Osteoblast (primary cell): ENCODE results near the gene KLHL11. TPM values are rescaled to one million over a fixed set of nuclear protein-coding genes. Genes with fewer than 3 reads are reported as not detected.

Experiments
- DNase-seq: peaks from one replicate; pipeline ENCODE4 v3.0.0; 2011; ENCODE audit warnings: low spot score, mixed read lengths; ENCODE audit not compliant: insufficient read length; ENCODE audit errors: missing footprints
- H2AFZ ChIP-seq: 2 replicates; pipeline ENCODE4 v1.6.0; 2011; ENCODE audit warnings: mild to moderate bottlenecking, low read length
- H3K27ac ChIP-seq: 2 replicates; pipeline ENCODE4 v1.5.1; 2011; ENCODE audit warnings: mild to moderate bottlenecking, low read depth, low read length, moderate library complexity
- H3K27me3 ChIP-seq: 2 replicates; pipeline ENCODE4 v1.6.0; 2012; ENCODE audit warnings: mild to moderate bottlenecking, control low read depth, inconsistent platforms, low read length, moderate library complexity; ENCODE audit not compliant: insufficient read depth
- H3K36me3 ChIP-seq: 2 replicates; pipeline ENCODE4 v1.5.1; 2011; ENCODE audit warnings: mild to moderate bottlenecking, low read length, control low read depth, moderate library complexity; ENCODE audit not compliant: insufficient read depth
- H3K4me1 ChIP-seq: 2 replicates; pipeline ENCODE4 v1.5.1; 2011; ENCODE audit warnings: mild to moderate bottlenecking, low read length, control low read depth, moderate library complexity; ENCODE audit not compliant: insufficient read depth
- H3K4me2 ChIP-seq: 2 replicates; pipeline ENCODE4 v1.6.0; 2011; ENCODE audit warnings: mild to moderate bottlenecking, low read length; ENCODE audit not compliant: insufficient read depth
- H3K4me3 ChIP-seq: fragments of 200-600 bp; sonication (generic); 3 replicates; pipeline ENCODE4 v1.5.1; 2012; ENCODE audit warnings: mild to moderate bottlenecking, low read length, inconsistent platforms; ENCODE audit not compliant: insufficient read depth
- H3K79me2 ChIP-seq: 2 replicates; pipeline ENCODE4 v1.6.0; 2012; ENCODE audit warnings: mild to moderate bottlenecking, low read length, control low read depth, inconsistent platforms; ENCODE audit not compliant: insufficient read depth
- H3K9me3 ChIP-seq: 2 replicates; pipeline ENCODE4 v1.5.1; 2011; ENCODE audit warnings: low read depth, low read length, control low read depth
- H4K20me1 ChIP-seq: 2 replicates; pipeline ENCODE4 v1.6.0; 2012; ENCODE audit warnings: mild to moderate bottlenecking, low read length, control low read depth; ENCODE audit not compliant: insufficient read depth
- CTCF ChIP-seq: IDR thresholded peaks from 2 replicates; pipeline ENCODE4 v1.5.1; 2011; ENCODE audit warnings: mild to moderate bottlenecking, low read depth, low read length, moderate library complexity; ENCODE audit errors: extremely low read depth
- total RNA-seq: library from RNA; depleted of rRNA; stranded (reverse); fragments of >200 nt; gene quantifications from 2 replicates; pipeline ENCODE4 v1.2.3, GENCODE V29; 2012

KLHL11 gene
- total RNA-seq, 1 donor: 34.7 TPM

GRCh38 chr17:41912925-41913324 is 47.7 kb upstream of the KLHL11 start:
- no peak overlapping the region for H2AFZ ChIP-seq
- peaks cover 50% of the 10 kb centered on the region for H4K20me1 ChIP-seq
- no peaks in the 10 kb centered on the region for H3K27me3 ChIP-seq
- peaks cover 61% of the 10 kb centered on the region for H3K36me3 ChIP-seq
- peak overlapping the region; percentile 38 for H3K27ac ChIP-seq
- peaks cover 69% of the 10 kb centered on the region for H3K4me1 ChIP-seq
- no peak overlapping the region for H3K4me2 ChIP-seq
- peaks cover 80% of the 10 kb centered on the region for H3K79me2 ChIP-seq
- peak; percentile 71 for DNase-seq
- no peaks in the 10 kb centered on the region for H3K9me3 ChIP-seq
- no peak overlapping the region for H3K4me3 ChIP-seq
- peak; percentile 34 for TF ChIP-seq CTCF

GRCh38 chr17:41910701-41911391 is 45.6 kb upstream of the KLHL11 start:
- peaks cover 74% of the 10 kb centered on the region for H3K36me3 ChIP-seq
- peak overlapping the region; percentile 90 for H3K27ac ChIP-seq
- no peak for TF ChIP-seq CTCF
- H2AFZ ChIP-seq: no peak overlapping the region
- H3K4me3 ChIP-seq: no peak overlapping the region
- no peaks in the 10 kb centered on the region for H3K9me3 ChIP-seq
- peak; percentile 98 for DNase-seq
- H3K79me2 ChIP-seq: peaks cover 77% of the 10 kb centered on the region
- peak overlapping the region; percentile 51 for H3K4me2 ChIP-seq
- H3K27me3 ChIP-seq: no peaks in the 10 kb centered on the region
- peaks cover 42% of the 10 kb centered on the region for H4K20me1 ChIP-seq
- H3K4me1 ChIP-seq: peaks cover 67% of the 10 kb centered on the region

- Histone ChIP-seq H4K20me1 (peaks cover 30% of the 10 kb centered on the region), H3K4me1 (peaks cover 50% of the 10 kb centered on the region), H3K79me2 (peaks cover 74% of the 10 kb centered on the region), H2AFZ (no peak overlapping the region), H3K27me3 (no peaks in the 10 kb centered on the region), H3K4me3 (no peak overlapping the region), H3K36me3 (peaks cover 91% of the 10 kb centered on the region), H3K27ac (no peak overlapping the region), H3K9me3 (no peaks in the 10 kb centered on the region), H3K4me2 (no peak overlapping the region)
- TF ChIP-seq CTCF: no peak
- DNase-seq: no peak
Observed at GRCh38 chr17:41909088-41909487, 43.9 kb upstream of the KLHL11 start.

- peak; percentile 45 for DNase-seq
- peaks cover 62% of the 10 kb centered on the region for H3K79me2 ChIP-seq
- peak overlapping the region; percentile 5 for H3K4me2 ChIP-seq
- H3K36me3 ChIP-seq: peaks cover 87% of the 10 kb centered on the region
- no peak for TF ChIP-seq CTCF
- H3K9me3 ChIP-seq: no peaks in the 10 kb centered on the region
- no peaks in the 10 kb centered on the region for H3K27me3 ChIP-seq
- peaks cover 46% of the 10 kb centered on the region for H3K4me1 ChIP-seq
- no peak overlapping the region for H2AFZ ChIP-seq
- H4K20me1 ChIP-seq: peaks cover 19% of the 10 kb centered on the region
- no peak overlapping the region for H3K4me3 ChIP-seq
- H3K27ac ChIP-seq: peak overlapping the region; percentile 80
Observed at GRCh38 chr17:41907633-41908539, 42.7 kb upstream of the KLHL11 start.
